K562 (cell line): ENCODE measurements around the gene NR5A2.

Source experiments
- ASH1L ChIP-seq: fragments of 450-650 bp; IDR thresholded peaks from 2 replicates; pipeline ENCODE4 v1.6.1; 2018; ENCODE audit warnings: borderline replicate concordance, mild to moderate bottlenecking, low read depth; ENCODE audit not compliant: partially characterized antibody
- CHD2 ChIP-seq: IDR thresholded peaks from 2 replicates; pipeline ENCODE4 v1.6.1; 2011; ENCODE audit warnings: low read depth, low read length
- FOXA1 ChIP-seq: fragments of 450-650 bp; IDR thresholded peaks from 2 replicates; pipeline ENCODE4 v1.6.1; 2016; ENCODE audit warnings: mild to moderate bottlenecking, borderline replicate concordance
- MAFK ChIP-seq: IDR thresholded peaks from 2 replicates; pipeline ENCODE4 v1.6.1; 2011; ENCODE audit warnings: low read length, improper control_type of control experiment
- ZZZ3 ChIP-seq: fragments of 450-650 bp; IDR thresholded peaks from 2 replicates; pipeline ENCODE4 v1.6.1; 2016; ENCODE audit warnings: antibody characterized with exemption, mild to moderate bottlenecking, moderate library complexity
- TF ChIP-seq, protein P1 (sequence below), 3 experiments: IDR thresholded peaks in 2 of 3; conservative IDR thresholded peaks in 1 of 3; 2 replicates each; pipeline ENCODE4 v1.5.1; 2011 to 2012; ENCODE audit warnings: low read length in 3 of 3, mild to moderate bottlenecking in 3 of 3, control low read depth in 2 of 3, improper control_type of control experiment in 1 of 3, inconsistent platforms in 1 of 3, low read depth in 1 of 3, mixed read lengths in 1 of 3, moderate library complexity in 1 of 3; ENCODE audit not compliant: insufficient read depth in 2 of 3
- TF ChIP-seq, protein P2 (sequence below), 2 experiments: fragments of 450-650 bp in 1 of 2; sonication (generic) in 1 of 2; formaldehyde crosslinking in 1 of 2; IDR thresholded peaks in 1 of 2; conservative IDR thresholded peaks in 1 of 2; 2 replicates each; pipeline versions ENCODE4 v1.6.1 to v1.8.1; 2016 to 2023; ENCODE audit warnings: mild to moderate bottlenecking in 2 of 2, moderate library complexity in 2 of 2, inconsistent platforms in 1 of 2, missing genetic modification reagents in 1 of 2
- TF ChIP-seq, protein P3 (sequence below), 2 experiments: fragments of 450-650 bp in 1 of 2; sonication (generic) in 1 of 2; formaldehyde crosslinking; conservative IDR thresholded peaks; 2 replicates each; pipeline versions ENCODE4 v1.4.0 to v1.8.1; 2020 to 2022; ENCODE audit warnings: mild to moderate bottlenecking in 1 of 2, missing genetic modification reagents in 1 of 2

DNA sequence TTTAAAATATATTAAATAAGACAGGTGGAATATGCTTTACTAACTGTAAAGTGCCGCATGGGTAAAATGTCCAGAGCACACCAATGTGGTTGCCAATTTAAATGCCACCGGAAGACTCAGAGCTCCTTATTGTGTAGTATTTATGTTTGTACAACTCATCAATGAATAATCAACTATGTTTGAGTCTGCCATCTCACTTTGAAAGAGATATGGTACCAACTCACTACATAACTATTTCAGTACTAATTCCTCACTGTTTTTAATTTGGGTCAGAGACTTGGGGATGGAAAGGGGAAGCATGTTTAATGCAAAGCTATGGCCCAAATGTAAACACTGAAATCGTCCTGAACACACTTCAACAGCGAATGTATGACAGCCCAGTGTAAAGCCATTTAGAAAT is 144.8 kb downstream of the NR5A2 start:
- TF ChIP-seq MAFK (no peak), ZZZ3 (no peak), FOXA1 (no peak), ASH1L (no peak), CHD2 (no peak)
- TF ChIP-seq, protein P1, sequence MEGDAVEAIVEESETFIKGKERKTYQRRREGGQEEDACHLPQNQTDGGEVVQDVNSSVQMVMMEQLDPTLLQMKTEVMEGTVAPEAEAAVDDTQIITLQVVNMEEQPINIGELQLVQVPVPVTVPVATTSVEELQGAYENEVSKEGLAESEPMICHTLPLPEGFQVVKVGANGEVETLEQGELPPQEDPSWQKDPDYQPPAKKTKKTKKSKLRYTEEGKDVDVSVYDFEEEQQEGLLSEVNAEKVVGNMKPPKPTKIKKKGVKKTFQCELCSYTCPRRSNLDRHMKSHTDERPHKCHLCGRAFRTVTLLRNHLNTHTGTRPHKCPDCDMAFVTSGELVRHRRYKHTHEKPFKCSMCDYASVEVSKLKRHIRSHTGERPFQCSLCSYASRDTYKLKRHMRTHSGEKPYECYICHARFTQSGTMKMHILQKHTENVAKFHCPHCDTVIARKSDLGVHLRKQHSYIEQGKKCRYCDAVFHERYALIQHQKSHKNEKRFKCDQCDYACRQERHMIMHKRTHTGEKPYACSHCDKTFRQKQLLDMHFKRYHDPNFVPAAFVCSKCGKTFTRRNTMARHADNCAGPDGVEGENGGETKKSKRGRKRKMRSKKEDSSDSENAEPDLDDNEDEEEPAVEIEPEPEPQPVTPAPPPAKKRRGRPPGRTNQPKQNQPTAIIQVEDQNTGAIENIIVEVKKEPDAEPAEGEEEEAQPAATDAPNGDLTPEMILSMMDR (IDR thresholded peaks at IDR 0.05 in 2 of 3, conservative IDR thresholded peaks at IDR 0.05 in 1 of 3; ENCODE audit: insufficient read depth in 2 of 3, low read depth in 1 of 3, low read length in 3 of 3): no peak
- TF ChIP-seq, protein P2, sequence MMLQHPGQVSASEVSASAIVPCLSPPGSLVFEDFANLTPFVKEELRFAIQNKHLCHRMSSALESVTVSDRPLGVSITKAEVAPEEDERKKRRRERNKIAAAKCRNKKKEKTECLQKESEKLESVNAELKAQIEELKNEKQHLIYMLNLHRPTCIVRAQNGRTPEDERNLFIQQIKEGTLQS (IDR thresholded peaks at IDR 0.05): no peak
- TF ChIP-seq, protein P2 (CRISPR knock-in tag; conservative IDR thresholded peaks at IDR 0.05): no peak
- TF ChIP-seq, protein P3, sequence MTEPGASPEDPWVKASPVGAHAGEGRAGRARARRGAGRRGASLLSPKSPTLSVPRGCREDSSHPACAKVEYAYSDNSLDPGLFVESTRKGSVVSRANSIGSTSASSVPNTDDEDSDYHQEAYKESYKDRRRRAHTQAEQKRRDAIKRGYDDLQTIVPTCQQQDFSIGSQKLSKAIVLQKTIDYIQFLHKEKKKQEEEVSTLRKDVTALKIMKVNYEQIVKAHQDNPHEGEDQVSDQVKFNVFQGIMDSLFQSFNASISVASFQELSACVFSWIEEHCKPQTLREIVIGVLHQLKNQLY (CRISPR knock-in tag; conservative IDR thresholded peaks at IDR 0.05): no peak
